GM18499 (cell line): ENCODE data around the gene GNA12.

Source experiments
- ATAC-seq: cut with Tn5 transposase; IDR thresholded peaks from one replicate; pipeline ENCODE4 v1.9.1; 2021; ENCODE audit warnings: moderate number of reproducible peaks; ENCODE audit not compliant: insufficient read depth, unreplicated experiment

Gene GNA12

DNA sequence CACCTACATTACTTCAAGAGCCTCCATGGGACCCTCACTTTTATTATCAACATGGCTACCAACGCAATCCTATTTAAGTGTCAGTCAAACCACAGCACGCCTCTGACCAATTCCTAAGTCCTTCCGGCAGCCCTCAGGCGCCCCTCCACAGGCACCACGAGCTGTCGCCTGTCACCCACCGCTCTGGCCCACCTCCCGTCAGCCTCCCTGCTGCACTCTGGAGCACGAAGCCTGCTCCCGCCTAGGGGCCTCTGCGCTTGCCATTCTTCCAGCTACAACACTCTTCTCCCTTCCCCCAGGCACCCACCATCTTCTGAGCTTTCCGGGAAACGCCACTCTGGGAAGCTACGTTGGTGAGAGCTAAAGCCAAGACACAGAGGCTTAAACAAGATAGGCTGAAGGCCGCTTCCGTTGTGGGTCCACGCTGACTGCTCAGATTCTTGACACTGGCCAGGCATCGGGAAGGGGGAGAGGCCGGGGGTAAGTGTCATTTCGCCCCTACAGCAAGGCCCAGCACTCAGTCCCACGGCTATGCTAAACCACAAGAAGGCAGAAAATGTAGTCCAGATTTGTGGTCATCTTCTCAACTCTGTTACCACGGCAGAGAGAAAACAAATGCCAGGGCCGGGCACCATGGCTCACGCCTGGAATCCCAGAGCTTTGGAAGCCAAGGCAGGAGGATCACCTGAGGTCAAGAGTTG is 56.7 kb downstream of the GNA12 start:
- ATAC-seq = no peak

DNA sequence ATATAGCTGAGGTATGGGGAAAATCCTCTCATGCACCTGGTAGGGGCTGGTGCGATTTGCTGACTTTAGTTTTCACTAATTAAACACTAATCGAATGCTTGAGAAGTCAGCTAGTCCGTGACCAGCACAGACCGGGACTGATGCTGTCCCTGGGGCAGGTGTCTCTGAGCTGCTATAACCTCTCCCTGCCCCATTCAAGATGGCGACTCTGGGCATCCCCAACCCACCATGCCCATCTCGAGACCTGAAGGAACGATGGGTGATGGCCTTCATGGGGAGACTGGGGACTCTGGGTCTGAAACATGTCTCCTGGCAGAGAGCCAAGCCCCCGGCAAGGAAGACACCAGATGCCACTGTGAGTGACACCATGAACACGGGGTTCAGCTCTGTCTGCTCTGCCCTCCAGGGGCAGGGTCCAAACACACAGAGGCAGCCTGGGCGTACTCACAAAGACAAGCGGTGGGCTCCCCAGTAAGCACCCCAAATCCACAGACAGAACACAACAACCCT is 57.4 kb downstream of the GNA12 start:
- ATAC-seq = no peak

DNA sequence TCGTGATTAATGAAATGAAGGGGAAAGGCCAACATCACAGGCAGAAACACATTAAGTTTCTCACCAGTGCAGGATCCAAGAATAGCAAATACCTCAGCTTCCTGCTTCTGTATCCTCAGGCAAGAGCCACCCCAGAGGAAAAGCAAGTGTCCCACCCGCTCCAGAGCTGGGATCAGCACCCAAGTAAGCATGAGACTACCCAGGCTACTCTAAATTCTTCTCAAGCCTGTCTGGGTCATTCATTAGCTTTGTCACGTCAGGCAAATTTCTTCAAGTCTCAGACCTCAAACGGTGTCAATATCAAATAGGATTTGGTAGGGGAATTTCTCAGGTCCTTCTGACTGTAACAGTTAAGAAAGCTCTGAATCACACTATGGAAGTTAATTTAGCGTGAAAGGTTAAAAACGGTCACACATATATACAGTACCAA is 59.0 kb downstream of the GNA12 start:
- ATAC-seq = peak; percentile 54

DNA sequence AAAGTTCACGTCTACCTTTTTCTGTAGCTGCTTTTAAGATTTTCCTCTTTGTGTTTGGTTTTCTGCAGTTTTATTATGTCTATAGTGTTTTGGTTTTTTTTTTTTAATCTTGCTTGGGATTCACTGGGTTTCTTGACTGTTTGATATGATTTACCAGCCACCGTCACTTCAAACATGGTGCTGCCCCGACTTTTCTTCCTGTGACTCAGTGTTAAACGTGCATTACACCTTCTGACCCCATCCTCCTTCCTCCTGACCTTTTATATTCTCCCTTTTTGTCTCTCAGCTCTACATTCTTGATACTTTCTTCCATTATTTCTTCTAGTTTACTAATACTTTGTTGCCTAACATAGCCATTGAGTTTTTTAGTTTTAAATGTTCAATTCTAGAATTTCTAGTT is 61.5 kb downstream of the GNA12 start:
- no peak for ATAC-seq

DNA sequence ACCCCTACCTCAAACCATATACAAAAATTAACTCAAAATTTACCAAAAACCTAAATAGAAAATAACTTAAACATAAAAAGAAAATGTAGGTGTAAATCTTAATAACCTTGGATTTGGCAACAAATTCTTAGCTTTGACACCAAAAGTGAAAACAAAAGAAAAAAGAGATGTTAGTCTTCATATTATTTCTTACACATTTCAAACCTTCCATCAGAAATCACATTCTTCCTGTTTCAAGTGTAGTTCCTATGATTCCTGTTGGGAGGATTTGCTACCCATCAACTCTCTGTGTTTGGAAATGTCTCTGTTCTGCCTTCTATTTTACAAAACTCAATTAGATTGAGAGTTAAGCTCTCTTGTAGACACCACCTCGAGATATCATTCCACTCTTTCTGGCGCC is 62.0 kb downstream of the GNA12 start:
- no peak for ATAC-seq

DNA sequence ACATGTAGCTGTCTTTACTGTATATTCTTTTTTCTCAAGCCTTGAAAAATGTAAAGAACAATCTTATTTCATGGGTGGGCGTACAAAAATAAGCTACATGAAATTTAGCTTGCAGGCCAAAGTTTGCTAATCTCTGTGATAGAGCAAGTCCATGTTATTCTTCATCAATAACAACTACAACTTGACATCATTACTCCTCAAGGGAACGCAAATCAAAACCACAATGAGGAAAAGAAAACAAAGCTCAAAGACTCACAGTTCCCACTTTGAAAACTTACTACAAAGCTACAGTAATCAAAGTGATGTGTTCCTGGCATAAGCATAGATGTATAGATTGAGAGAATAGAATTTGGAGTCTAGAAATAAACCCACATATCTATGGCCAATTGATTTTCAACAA is 62.5 kb downstream of the GNA12 start:
- ATAC-seq = no peak

DNA sequence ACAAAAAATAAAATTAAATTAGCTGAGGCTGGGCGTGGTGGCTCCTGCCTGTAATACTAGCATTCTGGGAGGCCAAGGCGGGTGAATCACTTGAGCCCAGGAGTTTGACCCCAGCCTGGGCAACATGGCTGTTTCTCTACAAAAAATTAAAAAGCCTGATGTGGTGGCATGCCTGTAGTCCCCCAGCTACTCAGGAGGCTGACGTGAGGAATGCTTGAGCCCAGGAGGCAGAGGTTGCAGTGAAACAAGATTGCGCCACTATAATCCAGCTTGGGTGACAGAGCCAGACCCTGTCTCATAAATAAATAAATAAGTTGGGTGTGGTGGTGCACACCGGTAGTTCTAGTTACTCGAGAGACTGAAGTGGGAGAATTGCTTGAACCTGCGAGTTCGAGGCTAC is 65.1 kb downstream of the GNA12 start:
- no peak for ATAC-seq

DNA sequence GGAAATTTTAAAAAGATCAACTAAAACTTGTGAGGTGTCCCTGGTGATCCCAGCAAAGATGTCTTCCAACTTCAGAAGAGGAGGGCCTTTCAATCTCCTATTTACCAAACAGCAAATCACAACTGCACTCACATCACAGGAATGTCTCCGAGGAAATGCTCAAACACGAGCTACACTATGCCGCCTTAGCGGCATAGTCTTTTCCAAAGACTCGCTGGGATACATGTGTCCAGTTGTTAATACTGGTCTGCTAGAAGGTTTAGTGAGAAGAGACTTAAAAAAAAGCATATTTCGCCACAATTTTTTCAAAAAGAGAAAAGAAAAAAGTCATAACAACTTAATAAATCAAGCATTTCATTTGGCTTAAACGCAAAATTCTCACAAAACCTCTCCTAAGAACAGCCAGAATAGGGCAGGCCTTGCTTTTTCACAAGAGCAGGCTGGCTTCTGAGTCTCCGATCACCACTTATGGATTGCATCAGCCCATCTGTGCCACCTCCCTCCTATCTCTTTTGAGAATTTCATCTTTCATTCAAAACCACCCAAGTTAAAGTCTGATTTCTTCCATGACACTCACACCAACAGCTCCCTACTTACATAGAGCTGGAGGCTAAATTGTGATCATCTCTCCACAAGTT is 66.1 kb downstream of the GNA12 start:
- ATAC-seq = no peak

DNA sequence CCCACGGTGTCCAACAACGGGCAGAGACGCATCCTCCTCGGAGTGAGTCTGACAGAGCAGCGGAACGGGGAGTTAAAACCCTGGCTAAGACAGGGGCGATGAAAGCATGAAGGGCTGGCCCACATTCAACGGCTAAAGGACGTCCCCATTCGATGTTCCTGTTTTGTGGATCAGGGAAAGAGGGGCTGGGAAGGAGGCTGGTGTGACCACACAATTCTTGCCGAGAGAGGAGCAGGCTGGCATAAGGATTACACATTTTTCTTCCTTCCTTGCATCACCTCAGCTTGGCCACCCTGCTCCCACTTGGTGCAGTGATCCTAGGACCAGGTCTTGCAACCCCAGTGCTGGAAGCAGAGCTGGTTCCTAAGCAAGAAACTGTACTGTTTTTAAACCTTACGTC is 67.7 kb downstream of the GNA12 start:
- ATAC-seq = no peak

DNA sequence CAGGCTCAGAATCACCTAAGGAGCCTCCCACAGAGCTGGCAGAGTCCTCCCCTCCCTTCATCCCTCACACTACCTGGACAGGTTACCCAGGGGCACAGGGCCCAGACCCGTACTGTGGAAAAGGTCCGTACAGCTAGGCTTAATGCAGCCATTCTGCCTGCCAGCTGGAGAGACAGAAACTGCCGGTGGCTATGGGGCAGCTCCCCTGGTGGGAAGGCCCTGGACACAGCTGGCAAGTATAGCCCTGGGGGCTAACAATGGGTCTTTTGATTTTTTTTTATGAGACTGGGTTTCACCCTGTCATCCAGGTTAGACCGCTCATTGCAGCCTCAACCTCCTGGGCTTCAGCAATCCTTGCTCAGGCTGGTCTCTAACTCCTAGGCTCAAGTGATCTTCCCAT is 68.3 kb downstream of the GNA12 start:
- ATAC-seq = no peak

DNA sequence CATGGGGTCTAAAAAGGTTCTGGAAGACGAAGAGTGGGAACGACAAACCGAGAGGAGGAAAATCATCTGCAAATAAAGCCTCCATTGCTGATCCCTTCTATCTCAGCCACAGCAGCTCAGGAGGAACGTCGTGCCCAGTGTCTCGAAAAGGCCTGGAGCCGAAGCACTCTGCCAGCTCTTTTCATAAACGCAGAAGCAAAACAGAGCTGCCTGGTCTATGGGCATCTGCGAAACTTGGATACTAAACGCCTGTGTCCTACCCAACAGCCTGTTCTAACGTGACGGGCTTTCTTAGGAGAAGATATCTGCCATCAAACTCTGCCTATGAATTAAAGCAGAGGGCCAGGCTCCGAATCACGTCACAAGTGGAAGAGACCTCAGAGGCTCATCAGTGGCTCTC is 68.7 kb downstream of the GNA12 start:
- no peak for ATAC-seq

DNA sequence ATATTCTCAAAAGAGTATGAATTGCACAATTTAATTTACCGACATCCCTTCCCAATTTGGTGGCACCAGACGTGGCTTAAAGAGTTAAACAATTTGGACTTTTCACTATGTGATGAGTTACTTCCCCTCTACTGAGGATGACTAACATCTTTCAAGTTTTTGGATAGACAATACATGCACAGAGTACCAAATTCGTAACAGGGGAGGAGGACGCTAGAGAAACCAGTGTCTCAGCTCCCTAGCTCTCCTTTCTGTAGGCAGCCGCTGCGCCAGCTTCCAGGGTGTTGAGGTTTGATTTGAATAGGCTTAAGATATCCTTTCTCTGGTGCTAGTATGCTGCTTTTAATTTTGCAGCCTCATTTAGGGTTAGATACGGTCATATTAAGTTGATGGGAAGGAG is 69.2 kb downstream of the GNA12 start:
- ATAC-seq = no peak

DNA sequence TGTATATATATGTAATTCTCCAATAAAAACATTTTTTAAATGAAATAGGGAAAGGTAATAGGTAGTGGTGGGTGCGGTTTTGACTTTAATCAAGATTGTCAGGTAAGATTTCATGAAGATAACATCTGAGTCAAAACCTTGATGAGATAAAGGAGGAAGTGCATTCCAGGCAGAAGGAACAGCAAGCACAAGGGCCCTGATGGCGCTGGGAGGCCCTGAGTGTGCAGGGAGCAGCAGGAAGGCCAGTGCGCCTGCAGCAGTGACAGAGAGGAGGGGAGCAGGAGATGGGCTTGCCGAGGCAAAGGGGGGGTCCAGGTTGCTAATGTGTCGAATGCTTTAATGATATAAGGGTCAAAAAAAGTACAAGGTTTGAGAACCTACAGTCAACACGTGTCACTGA is 69.8 kb downstream of the GNA12 start:
- ATAC-seq = no peak

DNA sequence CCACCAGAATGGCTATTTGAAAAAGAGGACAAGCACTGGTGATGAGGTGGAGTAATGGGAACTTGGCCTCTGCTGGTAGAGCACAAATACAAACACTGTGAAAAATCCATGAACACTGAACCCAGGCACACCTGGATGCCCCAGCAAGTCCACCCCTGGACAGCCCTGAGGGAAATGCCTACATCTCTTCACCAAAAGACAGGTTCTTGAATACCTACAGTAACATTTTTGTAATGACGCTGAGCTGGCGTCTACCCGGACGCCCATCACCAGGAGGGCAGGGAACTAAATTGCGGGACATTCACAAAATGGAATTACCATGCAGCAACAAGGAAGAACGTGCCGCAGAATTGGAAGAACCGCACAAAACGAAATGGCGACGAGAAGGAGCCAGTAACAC is 70.5 kb downstream of the GNA12 start:
- ATAC-seq = no peak

DNA sequence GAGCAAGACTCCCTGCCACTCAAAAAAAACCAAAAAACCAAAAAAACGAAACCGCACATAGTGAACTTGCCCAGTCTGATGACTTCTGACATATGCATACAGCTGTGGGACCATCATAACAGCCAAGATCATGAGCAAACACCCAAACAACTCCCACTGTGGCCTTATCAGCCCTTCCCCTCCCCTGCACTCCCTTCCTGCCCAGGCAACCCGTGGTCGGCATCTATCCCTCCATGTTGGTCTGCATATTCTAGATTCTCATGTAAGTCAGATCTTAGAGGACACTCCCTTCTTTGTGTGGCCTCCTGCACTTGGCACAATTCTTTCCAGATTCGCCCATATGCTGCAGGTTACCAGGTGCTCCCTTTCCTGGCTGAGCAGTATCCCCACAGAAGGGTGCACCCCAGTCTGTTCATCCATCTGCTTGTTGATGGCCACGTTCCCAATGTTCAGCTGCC is 72.8 kb downstream of the GNA12 start:
- no peak for ATAC-seq

DNA sequence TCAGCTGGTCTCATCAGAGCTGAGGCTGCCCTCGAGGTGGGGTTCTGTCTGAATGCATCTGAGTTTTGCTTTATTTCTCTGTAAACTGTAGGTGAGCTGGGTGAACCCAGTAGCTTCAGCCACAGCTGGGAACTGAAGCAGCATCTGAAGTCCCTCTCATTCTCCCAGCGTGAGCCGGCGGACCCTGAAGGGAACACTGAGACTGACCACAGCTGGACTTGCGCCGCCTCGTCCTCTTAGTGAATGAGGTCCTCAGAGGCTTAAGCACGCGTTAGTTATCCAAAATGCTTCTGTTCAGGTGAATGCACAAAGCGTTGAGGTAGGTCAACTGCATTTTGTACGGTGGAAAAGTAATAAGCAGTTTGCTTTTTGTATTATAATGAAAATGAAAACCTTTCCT is 79.5 kb downstream of the GNA12 start:
- no peak for ATAC-seq

DNA sequence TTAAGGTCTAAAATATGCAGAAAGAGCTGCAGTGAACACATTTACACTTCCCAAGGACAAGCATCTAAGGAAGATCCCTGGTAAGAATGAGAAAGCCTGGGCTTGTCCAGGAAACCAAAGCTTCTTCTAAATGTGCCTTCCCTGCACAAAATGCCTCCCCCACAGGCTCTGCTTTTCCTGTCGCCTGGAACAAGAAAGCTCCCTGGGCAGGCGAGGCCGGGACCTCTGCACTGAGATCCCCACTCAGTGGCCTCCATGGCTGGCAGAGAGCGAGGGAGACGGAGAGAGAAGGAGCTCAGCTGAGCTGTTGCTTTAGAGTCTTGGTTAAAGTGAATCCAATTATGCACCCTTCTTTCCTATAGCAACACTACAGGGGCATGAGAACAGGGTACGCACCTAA is 80.5 kb downstream of the GNA12 start:
- ATAC-seq = no peak

DNA sequence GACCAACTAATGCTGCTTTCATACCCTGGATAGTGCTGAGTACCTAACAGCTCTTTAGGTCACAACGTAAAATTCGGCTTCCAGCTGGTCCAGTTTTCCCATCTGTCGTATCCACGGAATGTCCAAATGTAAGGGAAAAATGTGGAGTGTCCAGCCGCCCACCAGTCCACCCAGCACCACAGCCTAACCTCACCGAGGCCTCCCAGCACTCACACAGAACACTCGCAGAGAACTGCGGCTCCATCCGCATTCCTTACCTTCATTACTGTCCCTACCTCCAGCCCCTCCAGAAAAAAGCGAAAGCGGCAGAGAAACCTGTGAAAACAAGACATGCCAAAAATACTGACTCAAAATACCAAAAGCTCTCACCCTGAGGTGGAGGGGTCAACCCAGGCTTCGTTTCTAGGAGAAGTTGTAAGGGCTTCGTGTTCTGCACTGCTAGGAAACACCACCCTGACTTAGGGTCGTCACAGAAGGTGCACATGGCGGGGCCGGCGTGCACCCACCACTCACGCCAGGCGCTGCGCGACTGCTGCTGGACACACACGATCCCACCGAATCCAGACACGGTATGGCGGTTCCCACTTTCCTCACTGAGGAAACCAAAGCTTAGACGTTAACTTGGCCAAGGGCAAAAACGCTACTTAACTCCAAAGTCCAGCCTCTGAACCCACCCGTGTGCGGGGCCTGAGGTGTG is 82.2 kb downstream of the GNA12 start:
- no peak for ATAC-seq

DNA sequence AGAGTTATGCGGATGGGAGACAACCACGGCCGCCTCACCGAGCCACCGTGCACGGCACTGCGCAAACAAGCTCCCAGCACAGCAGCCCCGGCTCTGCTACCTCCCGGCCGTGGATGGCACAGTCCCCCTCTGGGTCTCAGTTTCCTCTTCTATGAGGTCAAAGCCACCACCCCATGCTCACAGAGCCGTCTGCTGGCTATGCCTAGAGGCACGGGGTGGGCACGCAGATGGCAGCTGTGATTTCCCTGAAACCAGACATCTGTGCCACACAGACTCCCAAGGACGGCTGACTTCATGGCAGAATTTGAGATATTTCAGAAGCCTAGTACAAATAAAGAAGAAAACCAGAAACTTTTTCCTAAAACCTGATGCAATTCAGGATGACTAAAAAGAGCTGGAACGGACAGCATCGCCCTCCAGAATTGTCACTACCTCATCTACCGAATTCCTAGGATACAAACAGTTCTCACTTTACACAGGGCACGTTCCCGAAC is 82.9 kb downstream of the GNA12 start:
- ATAC-seq = no peak

DNA sequence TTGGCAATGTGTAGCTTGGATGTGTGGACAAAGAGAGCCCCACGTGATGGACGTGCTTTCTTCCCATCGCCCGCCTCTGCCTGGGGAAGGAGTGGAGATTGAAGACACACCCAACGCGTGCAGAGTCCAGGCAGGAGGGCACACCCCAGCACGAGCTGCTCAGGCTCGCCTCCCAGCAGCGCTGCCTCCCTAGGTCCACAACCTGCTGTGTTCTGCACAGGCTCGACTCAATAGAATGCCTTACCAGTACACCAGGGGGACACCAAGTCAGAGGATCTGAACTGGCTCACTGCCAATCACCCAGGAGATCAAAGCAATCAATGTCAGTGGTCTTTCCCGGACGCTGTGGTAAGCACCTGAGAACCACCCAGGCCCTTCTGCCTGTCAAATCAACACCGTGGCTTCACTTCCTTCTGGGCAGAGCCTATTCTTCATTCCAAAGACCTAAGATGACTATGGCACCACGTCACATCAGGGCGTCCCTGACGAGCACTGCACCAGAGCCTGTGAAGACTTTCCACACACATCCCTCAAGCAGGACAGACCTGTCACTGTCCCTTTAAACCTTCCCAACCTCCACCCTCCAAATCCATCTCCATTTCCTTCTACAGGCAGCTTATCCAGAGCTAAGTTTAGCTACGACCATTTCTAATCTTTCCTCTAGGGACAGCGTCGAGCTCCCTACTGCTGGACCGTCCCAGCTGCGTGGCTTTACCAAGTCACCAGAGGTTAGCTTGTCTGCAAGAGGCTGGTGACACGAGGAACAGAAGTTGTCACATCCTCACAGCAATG is 83.8 kb downstream of the GNA12 start:
- no peak for ATAC-seq

DNA sequence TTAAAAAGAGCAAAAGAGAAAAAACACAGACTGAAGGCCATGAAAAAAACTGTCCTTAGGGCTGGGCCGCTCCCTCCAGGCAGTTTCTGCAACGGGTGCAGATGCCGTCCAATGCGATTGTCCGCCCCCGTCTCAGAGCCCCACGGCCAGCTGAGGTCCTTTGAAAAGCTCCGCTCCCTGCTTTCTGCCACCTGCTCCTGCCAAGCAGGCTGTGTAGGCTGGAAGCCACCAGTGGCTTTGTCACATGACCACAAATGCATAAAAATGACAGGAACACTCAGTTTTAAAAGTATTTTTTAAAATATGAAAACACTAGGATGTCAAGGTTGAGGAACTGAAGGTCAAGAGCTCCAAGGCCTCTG is 84.4 kb downstream of the GNA12 start:
- ATAC-seq = no peak
